Prostate gland (tissue), 2 donors: Measurements from ENCODE around the gene CYBA. TPM values are rescaled to one million over a fixed set of nuclear protein-coding genes. Genes with fewer than 3 reads are reported as not detected.

Source experiments
- DNase-seq: peaks from one replicate; pipeline ENCODE4 v3.0.0-alpha.2; 2019; ENCODE audit warnings: low spot score
- H3K27ac ChIP-seq, 2 donors: fragments of 200-600 bp; sonication (generic); 2 replicates each; pipeline ENCODE4 v1.5.1; 2017 to 2019
- H3K27me3 ChIP-seq: fragments of 200-600 bp; sonication (generic); replicated peaks from 2 replicates; pipeline ENCODE4 v1.5.1; 2019; ENCODE audit not compliant: insufficient read depth
- H3K36me3 ChIP-seq, 2 donors: fragments of 200-600 bp; sonication (generic); 1 replicate in 1 of 2; 2 replicates in 1 of 2; pipeline versions ENCODE4 v1.5.1 to v1.8.1; 2017 to 2019
- H3K4me1 ChIP-seq: fragments of 200-600 bp; sonication (generic); replicated peaks from 2 replicates; pipeline ENCODE4 v1.5.1; 2019
- H3K4me3 ChIP-seq, 2 donors: fragments of 200-600 bp; sonication (generic); 2 replicates each; pipeline ENCODE4 v1.5.1; 2017 to 2019
- H3K9me3 ChIP-seq: fragments of 200-600 bp; sonication (generic); 2 replicates; pipeline ENCODE4 v1.5.1; 2017
- POLR2A ChIP-seq: fragments of 450-650 bp; IDR thresholded peaks from one replicate; pipeline ENCODE4 v1.6.1; 2016; ENCODE audit warnings: antibody characterized with exemption, mild to moderate bottlenecking
- POLR2AphosphoS5 ChIP-seq: sonication (generic); formaldehyde crosslinking; IDR thresholded peaks from one replicate; pipeline ENCODE4 v1.6.1; 2017; ENCODE audit warnings: antibody characterized with exemption
- WGBS: methylation state at CpG from one replicate; pipeline ENCODE4 v1.1.5; 2018; 5-methylcytosine and 5-hydroxymethylcytosine counted together
- intact Hi-C: fragments of 100-400 bp; cut with DNase I; formaldehyde crosslinking; loops from one replicate; pipeline ENCODE4 v1.14.2; 2022
- total RNA-seq, 2 donors: library from RNA; depleted of rRNA; stranded (reverse); fragments of >200 nt; gene quantifications; one replicate each; pipeline ENCODE4 v1.1.0, GENCODE V29; 2016
- TF ChIP-seq, protein P1 (sequence below), 4 experiments: fragments of 200-600 bp in 2 of 4; fragments of 450-650 bp in 2 of 4; sonication (generic) in 2 of 4; IDR thresholded peaks; 1 replicate in 3 of 4; 2 replicates in 1 of 4; pipeline ENCODE4 v1.5.1; 2016 to 2019; ENCODE audit warnings: antibody characterized with exemption in 4 of 4, mild to moderate bottlenecking in 2 of 4, moderate library complexity in 2 of 4

CYBA gene
- total RNA-seq, 2 donors from 2014 or later = 86.0 to 155 TPM

DNA sequence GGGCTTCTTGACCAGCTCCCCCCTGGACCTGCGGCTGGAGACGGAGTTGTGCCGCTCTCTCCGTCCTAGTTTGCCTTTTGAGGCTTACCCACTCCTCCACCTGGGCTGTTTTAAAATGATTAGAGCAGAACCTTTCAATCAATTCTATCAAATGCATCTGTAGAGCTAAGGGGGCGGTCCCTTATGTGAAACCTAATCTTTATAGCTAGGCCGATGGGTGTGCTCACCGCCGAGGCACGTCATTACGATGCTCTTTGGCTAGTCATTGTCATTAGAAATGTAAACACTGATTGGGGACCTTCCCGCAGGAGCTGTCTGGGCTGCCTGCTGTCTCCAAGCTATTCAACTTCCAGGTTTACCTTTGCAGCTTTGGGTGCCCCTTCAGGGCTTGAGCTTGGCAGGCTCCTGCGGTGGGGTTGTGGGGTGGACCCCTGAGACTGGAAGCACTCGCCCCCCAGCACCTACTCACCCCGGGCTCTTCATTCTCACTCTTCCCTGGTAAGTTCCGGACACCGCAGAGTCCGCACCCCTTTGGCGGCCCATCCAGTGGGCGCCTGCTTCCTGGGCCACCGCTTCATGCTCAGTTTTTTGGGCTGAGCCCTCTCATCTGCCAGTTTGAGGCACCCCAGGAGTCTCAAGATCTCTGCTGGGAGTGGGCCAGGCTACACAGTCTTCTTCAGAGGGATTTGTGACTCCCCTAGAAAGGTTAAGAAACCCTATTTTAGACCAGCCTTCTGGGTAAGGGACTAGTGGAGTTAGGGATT, 33.4 kb downstream of the CYBA start:
- peaks cover 3 to 4% of the 10 kb centered on the region in 2 donors for H3K36me3 ChIP-seq
- TF ChIP-seq POLR2AphosphoS5 (peak; percentile 60), POLR2A (no peak)
- 74% methylated on average over 20 of the region's 20 CpGs for WGBS
- H3K4me1 ChIP-seq = peaks cover 7% of the 10 kb centered on the region
- H3K4me3 ChIP-seq = no peak overlapping the region
- peak; percentile 45 for DNase-seq
- no peaks in the 10 kb centered on the region for H3K27me3 ChIP-seq
- H3K9me3 ChIP-seq = no peaks in the 10 kb centered on the region
- H3K27ac ChIP-seq = peak overlapping the region in 1 of 2 donors; percentile 58
- intact Hi-C loops = no loop called here

DNA sequence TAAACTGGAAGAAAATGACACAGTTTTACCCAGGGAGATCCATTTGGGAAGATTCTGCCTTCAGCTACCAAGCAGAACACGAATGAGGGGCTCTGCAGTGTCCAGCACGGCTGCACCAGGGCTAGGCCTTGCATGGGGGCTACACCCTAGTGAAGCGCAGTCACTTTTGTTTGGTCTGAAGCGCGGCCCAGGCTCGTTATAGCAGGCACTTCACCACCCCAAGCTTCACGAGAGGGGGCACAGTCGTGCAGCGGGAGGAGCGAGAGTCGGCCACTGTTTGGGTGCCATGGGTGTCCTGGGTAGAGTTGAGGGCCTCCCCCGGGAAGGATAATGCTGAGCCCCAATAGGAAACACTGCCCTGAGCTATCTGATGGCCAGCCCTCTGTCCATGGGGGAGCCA, 34.1 kb downstream of the CYBA start:
- no peak overlapping the region for H3K4me3 ChIP-seq
- no peak for DNase-seq
- H3K27me3 ChIP-seq = no peaks in the 10 kb centered on the region
- H3K4me1 ChIP-seq = peaks cover 7% of the 10 kb centered on the region
- intact Hi-C loops = no loop called here
- H3K9me3 ChIP-seq = no peaks in the 10 kb centered on the region
- H3K36me3 ChIP-seq = no peaks in the 10 kb centered on the region
- TF ChIP-seq POLR2AphosphoS5 = no peak
- TF ChIP-seq, protein P1, sequence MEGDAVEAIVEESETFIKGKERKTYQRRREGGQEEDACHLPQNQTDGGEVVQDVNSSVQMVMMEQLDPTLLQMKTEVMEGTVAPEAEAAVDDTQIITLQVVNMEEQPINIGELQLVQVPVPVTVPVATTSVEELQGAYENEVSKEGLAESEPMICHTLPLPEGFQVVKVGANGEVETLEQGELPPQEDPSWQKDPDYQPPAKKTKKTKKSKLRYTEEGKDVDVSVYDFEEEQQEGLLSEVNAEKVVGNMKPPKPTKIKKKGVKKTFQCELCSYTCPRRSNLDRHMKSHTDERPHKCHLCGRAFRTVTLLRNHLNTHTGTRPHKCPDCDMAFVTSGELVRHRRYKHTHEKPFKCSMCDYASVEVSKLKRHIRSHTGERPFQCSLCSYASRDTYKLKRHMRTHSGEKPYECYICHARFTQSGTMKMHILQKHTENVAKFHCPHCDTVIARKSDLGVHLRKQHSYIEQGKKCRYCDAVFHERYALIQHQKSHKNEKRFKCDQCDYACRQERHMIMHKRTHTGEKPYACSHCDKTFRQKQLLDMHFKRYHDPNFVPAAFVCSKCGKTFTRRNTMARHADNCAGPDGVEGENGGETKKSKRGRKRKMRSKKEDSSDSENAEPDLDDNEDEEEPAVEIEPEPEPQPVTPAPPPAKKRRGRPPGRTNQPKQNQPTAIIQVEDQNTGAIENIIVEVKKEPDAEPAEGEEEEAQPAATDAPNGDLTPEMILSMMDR (IDR thresholded peaks at IDR 0.05) = no peak
- no peak for TF ChIP-seq POLR2A
- WGBS = 72% methylated on average over 12 of the region's 12 CpGs
- H3K27ac ChIP-seq = peak overlapping the region; percentile 2 to 58

DNA sequence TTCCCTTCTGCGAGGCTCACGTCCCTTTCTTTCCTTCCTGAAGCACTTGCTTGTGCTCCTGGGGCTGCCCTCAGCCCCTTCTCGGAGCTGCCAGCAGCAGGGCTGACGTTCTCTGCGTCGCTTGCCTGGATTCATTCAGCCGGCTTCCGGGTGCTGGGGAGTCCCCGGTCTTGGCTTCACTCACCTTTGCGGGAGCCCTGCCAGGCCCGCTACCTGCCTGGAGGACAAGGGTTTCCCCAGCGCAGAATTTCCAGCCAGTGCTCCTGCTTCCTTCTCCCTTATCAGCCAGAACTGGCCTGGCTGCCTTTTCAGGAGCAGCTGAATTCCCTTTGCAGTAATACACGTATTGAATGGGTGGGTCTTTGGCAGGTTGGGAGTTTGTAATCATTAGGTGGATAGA, 34.5 kb downstream of the CYBA start:
- 38% methylated on average over 13 of the region's 13 CpGs for WGBS
- TF ChIP-seq POLR2A = no peak
- TF ChIP-seq POLR2AphosphoS5 = peak; percentile 80
- Histone ChIP-seq H3K4me3 (no peak overlapping the region), H3K36me3 (no peaks in the 10 kb centered on the region), H3K9me3 (no peaks in the 10 kb centered on the region), H3K27me3 (no peaks in the 10 kb centered on the region), H3K27ac (peak overlapping the region; percentile 2 to 58), H3K4me1 (peaks cover 7% of the 10 kb centered on the region)
- intact Hi-C loops = no loop called here
- peak; percentile 91 for DNase-seq

DNA sequence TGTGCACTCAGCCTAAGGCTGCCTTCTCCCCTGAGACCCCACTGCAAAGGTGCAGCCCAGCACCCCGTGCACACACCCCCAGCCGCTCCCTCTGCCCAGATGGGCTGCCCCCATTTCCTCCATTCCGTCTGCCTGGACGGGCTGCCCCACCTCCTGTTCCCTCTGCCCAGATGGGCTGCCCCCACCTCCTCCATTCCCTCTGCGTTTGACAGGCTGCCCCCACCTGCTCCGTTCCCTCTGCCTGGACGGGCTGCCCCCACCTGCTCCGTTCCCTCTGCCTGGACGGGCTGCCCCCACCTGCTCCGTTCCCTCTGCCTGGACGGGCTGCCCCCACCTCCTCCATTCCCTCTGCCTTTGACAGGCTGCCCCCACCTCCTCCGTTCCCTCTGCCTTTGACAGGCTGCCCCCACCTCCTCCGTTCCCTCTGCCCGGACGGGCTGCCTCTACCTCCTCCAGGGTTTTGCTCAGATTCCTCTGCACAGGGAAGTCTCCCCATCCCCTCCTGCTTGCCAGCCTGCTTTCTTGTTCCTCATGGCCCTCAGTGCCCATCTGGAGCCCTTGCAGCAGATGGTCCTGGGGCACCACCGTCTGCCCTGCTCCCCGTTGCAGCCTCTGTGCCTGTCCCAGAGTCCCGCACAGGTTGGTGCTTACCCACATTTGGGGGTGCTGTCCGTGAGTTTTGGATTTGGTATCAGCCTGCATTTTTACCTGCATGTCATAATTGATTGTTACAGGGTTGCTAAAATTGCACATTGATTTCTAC, 35.9 kb downstream of the CYBA start:
- Histone ChIP-seq H3K27me3 (no peaks in the 10 kb centered on the region), H3K4me1 (peaks cover 7% of the 10 kb centered on the region), H3K4me3 (no peak overlapping the region), H3K27ac (no peak overlapping the region), H3K36me3 (no peaks in the 10 kb centered on the region), H3K9me3 (no peaks in the 10 kb centered on the region)
- 89% methylated on average over 19 of the region's 19 CpGs for WGBS
- DNase-seq = no peak
- intact Hi-C loops = no loop called here
- TF ChIP-seq POLR2A = no peak
- TF ChIP-seq, protein P1 (IDR thresholded peaks at IDR 0.05) = no peak
- TF ChIP-seq POLR2AphosphoS5 = no peak

DNA sequence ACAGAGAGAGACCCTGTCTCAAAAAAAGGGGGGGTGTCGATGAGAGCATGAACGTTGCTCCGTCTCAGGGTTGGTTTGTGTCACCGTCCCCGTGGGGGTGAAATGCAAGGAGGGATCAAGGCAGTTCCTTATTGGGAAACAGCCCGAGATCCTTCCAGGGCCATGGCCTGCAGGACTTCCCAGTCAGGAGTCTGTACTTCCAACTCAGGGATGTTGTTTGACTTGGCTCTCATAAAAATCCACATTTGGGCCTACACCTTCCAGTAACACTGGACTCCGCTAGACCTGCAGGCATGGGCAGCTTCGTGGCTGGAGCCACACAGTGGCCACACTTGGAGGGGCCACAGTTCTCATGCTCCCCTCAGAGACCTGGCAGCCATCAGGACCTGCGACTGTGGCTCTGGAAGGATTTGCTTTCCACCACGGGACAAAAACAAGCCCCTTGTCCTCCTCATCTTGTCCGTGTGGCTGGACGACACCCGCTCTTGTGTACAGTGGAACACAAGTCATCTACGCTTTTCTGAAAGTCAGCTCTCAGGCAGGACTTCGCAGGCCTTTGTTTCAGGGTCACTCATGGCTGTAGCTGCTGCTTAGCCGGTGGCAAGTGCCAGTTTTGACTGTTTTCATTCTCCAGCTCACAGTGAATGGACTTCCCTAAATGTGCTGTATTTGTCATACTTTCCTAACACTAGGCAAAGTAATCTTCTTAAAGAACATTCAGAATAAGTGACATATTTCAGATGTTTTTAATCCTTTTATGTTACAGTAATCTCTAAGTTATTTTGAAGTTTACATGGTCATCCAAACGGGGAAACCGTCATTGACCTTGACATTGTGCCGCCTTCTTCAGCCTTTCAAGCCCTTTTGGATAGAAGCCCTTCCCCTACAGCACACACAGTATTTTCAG, 36.7 kb downstream of the CYBA start:
- intact Hi-C loops = no loop called here
- 82% methylated on average over 19 of the region's 19 CpGs for WGBS
- TF ChIP-seq POLR2A (no peak), POLR2AphosphoS5 (no peak)
- TF ChIP-seq, protein P1 (IDR thresholded peaks at IDR 0.05) = no peak
- no peak overlapping the region for H3K27ac ChIP-seq
- peaks cover 7% of the 10 kb centered on the region for H3K4me1 ChIP-seq
- no peak overlapping the region for H3K4me3 ChIP-seq
- no peaks in the 10 kb centered on the region for H3K27me3 ChIP-seq
- DNase-seq = no peak
- no peaks in the 10 kb centered on the region for H3K36me3 ChIP-seq
- H3K9me3 ChIP-seq = no peaks in the 10 kb centered on the region
